ENCODE results near the gene MRPL38.
"Not testable (repeated sequence)": the region's sequence is repeated elsewhere in the genome, so short reads cannot be mapped to it uniquely, and the experiment has no call there.

MRPL38 gene

DNA sequence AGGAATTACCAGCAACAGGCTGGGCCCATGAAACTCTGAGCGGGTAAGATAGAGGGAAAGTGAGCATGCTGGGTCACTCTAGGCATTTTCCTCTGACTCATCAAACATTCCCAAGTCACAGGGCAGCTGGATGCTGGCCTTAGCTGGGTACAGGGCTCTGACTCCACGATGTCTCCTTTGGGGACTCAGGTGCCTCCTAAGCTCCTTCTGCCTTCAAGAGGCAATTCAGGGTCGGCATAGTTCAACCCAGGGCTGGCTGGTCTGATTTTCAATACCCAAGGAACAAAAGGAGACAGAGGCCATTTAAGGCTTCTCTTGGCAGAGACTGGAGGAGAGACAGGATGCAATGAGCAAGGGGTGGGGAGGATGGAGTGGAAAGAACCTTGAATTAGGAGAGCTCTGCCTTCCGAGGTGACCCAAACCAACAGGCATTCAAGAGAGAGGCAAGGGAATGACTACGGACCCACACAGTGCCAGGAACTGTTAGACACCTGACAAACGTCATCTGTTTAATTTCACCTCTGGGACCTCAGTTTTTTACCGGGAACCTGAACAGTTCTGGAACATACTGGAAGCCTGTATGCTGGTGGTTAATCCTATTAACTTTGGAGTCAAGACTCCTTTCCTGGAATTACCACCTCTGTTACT is 50.5 kb downstream of the MRPL38 start:
- no peak for DNase-seq (ENCODE audit: low read depth)

DNA sequence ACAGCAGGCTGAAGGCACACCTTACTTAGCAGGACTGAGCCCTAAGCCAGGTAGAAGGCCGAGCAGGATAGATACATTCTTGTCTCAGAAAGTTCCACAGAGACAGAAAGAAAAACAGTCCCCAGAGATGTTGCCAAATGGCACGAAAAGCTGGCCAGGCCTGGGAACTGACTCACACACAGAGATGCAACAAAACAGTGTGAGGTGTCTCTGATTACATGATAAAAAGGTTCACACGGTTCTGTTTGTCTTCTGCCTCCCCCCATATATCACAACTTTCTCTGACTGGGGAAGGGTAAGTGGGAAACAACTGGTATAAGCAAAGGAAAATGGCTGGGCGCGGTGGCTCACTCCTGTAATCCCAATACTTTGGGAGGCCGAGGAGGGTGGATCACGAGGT is 51.3 kb downstream of the MRPL38 start:
- DNase-seq (ENCODE audit: low read depth): no peak

DNA sequence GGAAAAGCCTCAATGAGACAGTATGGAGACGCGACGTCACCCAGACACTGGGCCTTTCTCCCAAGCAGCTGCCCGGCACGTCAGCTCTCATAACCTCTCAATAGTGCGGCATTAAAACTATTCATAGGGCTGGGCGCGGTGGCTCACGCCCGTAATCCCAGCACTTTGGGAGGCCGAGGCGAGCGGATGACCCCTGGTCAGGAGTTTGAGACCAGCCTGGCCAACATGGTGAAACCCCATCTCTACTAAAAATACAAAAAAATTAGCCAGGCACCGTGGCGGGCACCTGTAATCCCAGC is 53.0 kb downstream of the MRPL38 start:
- DNase-seq (ENCODE audit: low read depth): not testable (repeated sequence)

DNA sequence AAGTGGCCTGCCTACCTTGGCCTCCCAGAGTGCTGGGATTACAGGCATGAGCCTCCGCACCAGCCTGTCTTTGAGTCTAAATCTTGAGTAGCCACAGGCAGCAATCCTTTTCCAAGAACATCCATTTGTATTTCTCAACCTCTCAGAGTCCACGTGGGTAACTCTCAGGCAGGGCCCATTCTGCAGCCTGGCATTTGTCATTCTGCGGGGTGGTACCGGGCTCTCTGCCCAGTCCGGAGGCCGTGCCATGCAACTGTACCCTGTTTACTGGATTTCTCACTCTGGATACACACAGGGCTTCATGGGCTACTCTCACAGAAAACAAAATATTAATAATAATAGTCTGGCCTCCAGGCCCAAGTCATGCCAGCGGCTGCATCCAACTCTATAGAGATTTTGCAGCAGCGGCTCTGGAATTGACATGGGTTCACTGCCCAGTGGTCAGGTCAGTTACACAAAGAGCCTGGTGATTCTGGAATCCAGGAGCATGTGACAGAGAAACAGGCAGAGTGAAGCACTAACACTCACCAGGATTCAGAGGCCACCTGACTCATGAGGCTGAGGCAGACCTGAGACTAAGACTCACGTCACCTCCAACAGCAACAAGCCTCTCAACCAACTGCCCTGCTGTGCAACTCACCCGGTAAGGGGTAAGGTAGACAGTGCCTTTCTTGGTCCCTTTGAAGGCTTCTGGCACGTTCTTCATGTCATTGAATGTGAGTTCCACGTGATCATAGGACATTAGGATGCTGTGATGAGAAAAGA is 53.6 kb downstream of the MRPL38 start:
- no peak for DNase-seq (ENCODE audit: low read depth)

DNA sequence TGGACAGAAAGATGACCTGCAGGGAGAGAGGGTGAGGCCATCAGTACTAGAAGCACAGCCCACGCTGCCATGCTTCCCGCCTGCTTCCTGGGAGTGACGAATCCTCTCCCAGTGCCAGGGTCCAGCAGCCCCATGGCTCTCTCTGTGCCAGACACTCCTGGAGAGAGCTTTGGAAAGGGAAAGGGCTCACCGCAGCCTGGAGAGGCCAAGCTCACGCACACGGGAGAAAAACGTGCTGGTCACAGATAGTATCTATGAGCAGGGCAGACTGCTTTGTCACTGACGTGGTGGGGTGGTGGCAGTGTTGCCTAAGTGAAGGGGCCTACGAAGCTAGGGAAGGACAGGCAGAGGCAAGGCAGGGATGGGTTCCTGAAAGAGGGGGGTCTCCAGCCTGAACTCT is 55.0 kb downstream of the MRPL38 start:
- no peak for DNase-seq (ENCODE audit: low read depth)

DNA sequence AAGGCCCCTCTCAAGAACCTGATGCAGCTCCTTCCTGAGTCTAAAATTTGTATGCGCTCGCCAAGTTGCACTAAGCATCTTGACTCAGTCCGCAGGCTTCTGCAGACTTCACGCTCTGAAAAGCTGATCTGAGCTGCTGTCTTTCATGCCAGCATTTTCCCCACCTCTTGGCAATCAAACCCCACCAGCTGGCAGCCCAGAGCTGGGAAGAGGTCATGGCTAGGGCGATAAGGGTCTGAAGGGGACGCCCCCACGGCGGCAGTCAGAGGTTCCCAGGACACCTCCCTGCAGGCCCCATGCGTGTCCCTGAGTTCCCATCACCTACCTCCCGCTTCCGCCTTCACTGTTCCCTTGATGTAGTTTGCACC is 55.4 kb downstream of the MRPL38 start:
- DNase-seq (ENCODE audit: low read depth): no peak
